ENCODE measurements around the gene TULP4. TPM values are rescaled to one million over a fixed set of nuclear protein-coding genes. Genes with fewer than 3 reads are reported as not detected.

Gene TULP4
- total RNA-seq, 1 experiment from 2014 or later = 64.6 TPM

DNA sequence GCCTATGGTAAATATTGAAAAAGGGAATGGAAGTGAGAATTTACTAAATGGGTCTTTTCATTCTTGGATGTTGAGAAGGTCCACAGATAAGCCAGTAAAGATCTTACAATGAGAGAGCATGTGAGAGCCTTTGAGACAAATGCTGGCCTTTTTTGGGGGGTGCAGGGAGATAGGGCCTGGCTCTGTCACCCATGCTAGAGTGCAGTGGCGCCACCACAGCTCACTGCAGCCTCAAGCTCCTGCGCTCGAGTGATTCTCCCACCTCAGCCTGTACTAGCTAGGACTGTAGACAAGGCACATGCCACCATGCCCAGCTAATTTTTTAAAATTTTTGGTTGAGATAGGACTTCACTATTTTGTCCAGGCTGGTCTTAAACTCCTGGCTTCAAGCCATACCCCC is 184.4 kb downstream of the TULP4 start:
- Mint-ChIP-seq H3K4me1 (peaks cover 9 to 12% of the 10 kb centered on the region in 2 experiments), H3K9me3 (no peaks in the 10 kb centered on the region), H3K4me3 (no peak overlapping the region), H3K36me3 (ENCODE audit: insufficient read depth in 1 of 3, low read depth in 3 of 3) (peaks cover 11 to 50% (median 30%) of the 10 kb centered on the region in 3 experiments), H3K27ac (no peak overlapping the region), H3K27me3 (ENCODE audit: low read depth) (no peaks in the 10 kb centered on the region)
- no peak overlapping the region for H3K23ac ChIP-seq (ENCODE audit: insufficient read length, low read depth, low read length)
- TF ChIP-seq, protein P1, sequence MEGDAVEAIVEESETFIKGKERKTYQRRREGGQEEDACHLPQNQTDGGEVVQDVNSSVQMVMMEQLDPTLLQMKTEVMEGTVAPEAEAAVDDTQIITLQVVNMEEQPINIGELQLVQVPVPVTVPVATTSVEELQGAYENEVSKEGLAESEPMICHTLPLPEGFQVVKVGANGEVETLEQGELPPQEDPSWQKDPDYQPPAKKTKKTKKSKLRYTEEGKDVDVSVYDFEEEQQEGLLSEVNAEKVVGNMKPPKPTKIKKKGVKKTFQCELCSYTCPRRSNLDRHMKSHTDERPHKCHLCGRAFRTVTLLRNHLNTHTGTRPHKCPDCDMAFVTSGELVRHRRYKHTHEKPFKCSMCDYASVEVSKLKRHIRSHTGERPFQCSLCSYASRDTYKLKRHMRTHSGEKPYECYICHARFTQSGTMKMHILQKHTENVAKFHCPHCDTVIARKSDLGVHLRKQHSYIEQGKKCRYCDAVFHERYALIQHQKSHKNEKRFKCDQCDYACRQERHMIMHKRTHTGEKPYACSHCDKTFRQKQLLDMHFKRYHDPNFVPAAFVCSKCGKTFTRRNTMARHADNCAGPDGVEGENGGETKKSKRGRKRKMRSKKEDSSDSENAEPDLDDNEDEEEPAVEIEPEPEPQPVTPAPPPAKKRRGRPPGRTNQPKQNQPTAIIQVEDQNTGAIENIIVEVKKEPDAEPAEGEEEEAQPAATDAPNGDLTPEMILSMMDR (conservative IDR thresholded peaks at IDR 0.05) = peak; percentile 51
- no peak overlapping the region for H2BK15ac ChIP-seq (ENCODE audit: low read depth, low read length)
- H3T11ph ChIP-seq (ENCODE audit: low read length) = no peak overlapping the region
- H3K4me1 ChIP-seq (ENCODE audit: insufficient read depth, low read length) = no peaks in the 10 kb centered on the region
- no peak overlapping the region for H2AK5ac ChIP-seq (ENCODE audit: insufficient read length, low read length)
- no peak overlapping the region for H3K4me2 ChIP-seq (ENCODE audit: insufficient read depth, insufficient read length, low read length)
- no peak overlapping the region for H2BK12ac ChIP-seq (ENCODE audit: insufficient read length, low read depth, low read length)
- no peaks in the 10 kb centered on the region for H3K23me2 ChIP-seq (ENCODE audit: insufficient read length, low read depth, low read length, poor library complexity, severe bottlenecking)
- H3K4ac ChIP-seq (ENCODE audit: low read depth, low read length) = no peak overlapping the region
- no peak overlapping the region for H4K8ac ChIP-seq (replicated peaks; ENCODE audit: insufficient read length, low read depth, low read length)
- WGBS (ENCODE audit: extremely low coverage, insufficient read length, low lambda C conversion rate) = no CpG with 5 or more reads among the region's 3 CpGs
- no peaks in the 10 kb centered on the region for H3K79me2 ChIP-seq (ENCODE audit: insufficient read depth, low read length)
- no peak overlapping the region for H2BK5ac ChIP-seq (ENCODE audit: insufficient read length, low read length)
- H3K14ac ChIP-seq (ENCODE audit: insufficient read depth, low read length) = no peak overlapping the region
- no peak overlapping the region for H4K91ac ChIP-seq (ENCODE audit: insufficient read length, low read depth, low read length)
- H2BK120ac ChIP-seq (ENCODE audit: low read depth, low read length, poor library complexity, severe bottlenecking) = no peak overlapping the region
- H3K9me3 ChIP-seq (ENCODE audit: control insufficient read depth, low read depth, low read length) = no peaks in the 10 kb centered on the region
- H3K56ac ChIP-seq (ENCODE audit: insufficient read length, low read depth, low read length) = no peak overlapping the region
- H3K79me1 ChIP-seq (ENCODE audit: insufficient read depth, low read depth, low read length, poor library complexity, severe bottlenecking) = no peaks in the 10 kb centered on the region
- no peak overlapping the region for H2BK20ac ChIP-seq (ENCODE audit: low read depth, low read length, poor library complexity, severe bottlenecking)
- no peak for DNase-seq
- no peak overlapping the region for H4K5ac ChIP-seq (ENCODE audit: insufficient read length, low read depth, low read length)
- H4K20me1 ChIP-seq (ENCODE audit: control insufficient read depth, insufficient read depth, insufficient read length) = no peaks in the 10 kb centered on the region
- H3K18ac ChIP-seq (ENCODE audit: insufficient read length, low read depth, low read length) = no peak overlapping the region
- no peak overlapping the region for H2AFZ ChIP-seq (ENCODE audit: low read length)
- H3K9ac ChIP-seq (ENCODE audit: extremely low read depth, insufficient read length, low read length) = no peak overlapping the region
- no peaks in the 10 kb centered on the region for H3K27me3 ChIP-seq (ENCODE audit: insufficient read depth, low read length)
- H3K27ac ChIP-seq (ENCODE audit: insufficient read length, low read depth, low read length) = no peak overlapping the region

Measured in H9 (cell line).